NCI-H1417 treated with DMSO at 0.1 percent for 48 hours (cell line): Measurements from ENCODE around the gene ALDH3B1.
A peak's percentile ranks its signal among the peaks of the same experiment; 100 is the strongest.

Experiments used
- DNase-seq: peaks from one replicate; lab custom pipeline; 2025; lab: John Stamatoyannopoulos, UW

ALDH3B1 gene

GRCh38 chr11:68044145-68044813, 34.2 kb downstream of the ALDH3B1 start:
- DNase-seq: peak; percentile 48

DNA sequence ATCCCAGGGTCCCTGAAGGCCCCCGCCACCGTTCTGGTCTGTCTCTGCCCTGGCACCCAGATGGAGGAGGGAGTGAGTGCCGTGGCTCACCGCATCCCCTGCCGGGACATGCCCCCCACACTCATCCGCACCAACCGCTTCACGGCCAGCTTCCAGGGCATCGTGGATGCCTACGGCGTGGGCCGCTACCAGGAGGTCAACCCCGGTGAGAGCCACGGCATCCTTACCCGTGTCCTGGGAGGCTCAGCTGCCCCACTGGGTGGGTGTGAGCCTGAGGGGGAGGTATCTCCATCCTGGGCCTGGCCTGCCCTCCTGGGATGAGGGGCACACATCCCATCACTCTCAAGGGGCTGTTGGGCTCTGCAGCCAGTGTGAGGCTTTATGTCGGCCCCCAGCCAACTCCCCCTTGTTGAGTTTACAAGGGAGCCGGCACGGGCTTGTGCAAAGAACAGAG, 34.8 kb downstream of the ALDH3B1 start:
- no peak for DNase-seq

DNA sequence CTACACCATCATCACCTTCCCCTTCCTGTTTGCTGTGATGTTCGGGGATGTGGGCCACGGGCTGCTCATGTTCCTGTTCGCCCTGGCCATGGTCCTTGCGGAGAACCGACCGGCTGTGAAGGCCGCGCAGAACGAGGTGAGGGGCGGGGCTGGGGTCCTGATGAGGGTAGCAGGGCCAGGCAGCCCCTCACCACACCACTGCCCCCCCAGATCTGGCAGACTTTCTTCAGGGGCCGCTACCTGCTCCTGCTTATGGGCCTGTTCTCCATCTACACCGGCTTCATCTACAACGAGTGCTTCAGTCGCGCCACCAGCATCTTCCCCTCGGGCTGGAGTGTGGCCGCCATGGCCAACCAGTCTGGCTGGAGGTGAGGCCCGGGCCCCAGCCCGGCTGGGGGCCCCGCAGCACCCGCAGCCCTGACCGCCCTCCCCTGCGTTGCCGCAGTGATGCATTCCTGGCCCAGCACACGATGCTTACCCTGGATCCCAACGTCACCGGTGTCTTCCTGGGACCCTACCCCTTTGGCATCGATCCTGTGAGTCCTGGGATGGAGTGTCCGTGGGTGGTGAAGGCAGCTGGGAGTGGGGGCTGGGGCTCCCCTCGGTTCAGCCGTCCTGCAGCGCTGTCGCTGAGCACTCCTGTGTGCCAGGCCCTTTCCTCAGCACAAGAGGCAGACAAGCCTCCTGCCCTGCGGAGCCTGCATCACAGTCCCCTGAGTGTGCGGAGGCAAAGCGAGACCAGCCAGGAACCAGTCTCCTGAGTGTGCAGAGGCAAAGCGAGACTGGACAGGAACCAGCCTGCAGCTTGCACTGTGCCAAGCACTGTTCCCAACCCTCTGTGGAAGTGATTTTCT, 37.5 kb downstream of the ALDH3B1 start:
- DNase-seq: no peak

DNA sequence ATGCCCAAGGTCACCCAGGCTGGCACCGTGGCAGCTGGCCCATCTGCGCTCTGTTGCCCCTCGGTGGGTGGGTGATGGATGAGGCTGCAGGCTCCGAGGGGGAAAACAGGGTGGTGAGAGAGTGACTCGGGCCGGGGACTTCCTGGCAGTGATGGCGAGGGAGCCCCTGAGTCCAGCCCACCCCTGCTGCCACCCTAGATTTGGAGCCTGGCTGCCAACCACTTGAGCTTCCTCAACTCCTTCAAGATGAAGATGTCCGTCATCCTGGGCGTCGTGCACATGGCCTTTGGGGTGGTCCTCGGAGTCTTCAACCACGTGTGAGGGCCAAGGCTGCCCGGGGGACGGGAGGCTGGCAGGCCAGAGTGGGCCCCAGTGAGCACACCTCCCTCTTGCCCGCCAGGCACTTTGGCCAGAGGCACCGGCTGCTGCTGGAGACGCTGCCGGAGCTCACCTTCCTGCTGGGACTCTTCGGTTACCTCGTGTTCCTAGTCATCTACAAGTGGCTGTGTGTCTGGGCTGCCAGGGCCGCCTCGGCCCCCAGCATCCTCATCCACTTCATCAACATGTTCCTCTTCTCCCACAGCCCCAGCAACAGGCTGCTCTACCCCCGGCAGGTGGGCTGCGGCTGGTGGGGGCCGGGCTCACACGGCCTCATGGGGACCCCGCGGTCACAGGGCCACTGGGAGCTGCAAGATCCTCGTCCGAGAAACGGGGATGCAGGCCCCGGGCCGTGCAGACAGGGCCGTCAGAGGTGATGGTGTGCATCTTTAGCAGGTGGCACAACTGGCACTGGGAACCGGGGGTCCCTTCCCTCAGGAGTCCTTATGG, 38.8 kb downstream of the ALDH3B1 start:
- DNase-seq: no peak

- no peak for DNase-seq
Observed at GRCh38 chr11:68049509-68050370, 39.6 kb downstream of the ALDH3B1 start.

- DNase-seq: no peak
Observed at GRCh38 chr11:68050371-68050841, 40.3 kb downstream of the ALDH3B1 start.

DNA sequence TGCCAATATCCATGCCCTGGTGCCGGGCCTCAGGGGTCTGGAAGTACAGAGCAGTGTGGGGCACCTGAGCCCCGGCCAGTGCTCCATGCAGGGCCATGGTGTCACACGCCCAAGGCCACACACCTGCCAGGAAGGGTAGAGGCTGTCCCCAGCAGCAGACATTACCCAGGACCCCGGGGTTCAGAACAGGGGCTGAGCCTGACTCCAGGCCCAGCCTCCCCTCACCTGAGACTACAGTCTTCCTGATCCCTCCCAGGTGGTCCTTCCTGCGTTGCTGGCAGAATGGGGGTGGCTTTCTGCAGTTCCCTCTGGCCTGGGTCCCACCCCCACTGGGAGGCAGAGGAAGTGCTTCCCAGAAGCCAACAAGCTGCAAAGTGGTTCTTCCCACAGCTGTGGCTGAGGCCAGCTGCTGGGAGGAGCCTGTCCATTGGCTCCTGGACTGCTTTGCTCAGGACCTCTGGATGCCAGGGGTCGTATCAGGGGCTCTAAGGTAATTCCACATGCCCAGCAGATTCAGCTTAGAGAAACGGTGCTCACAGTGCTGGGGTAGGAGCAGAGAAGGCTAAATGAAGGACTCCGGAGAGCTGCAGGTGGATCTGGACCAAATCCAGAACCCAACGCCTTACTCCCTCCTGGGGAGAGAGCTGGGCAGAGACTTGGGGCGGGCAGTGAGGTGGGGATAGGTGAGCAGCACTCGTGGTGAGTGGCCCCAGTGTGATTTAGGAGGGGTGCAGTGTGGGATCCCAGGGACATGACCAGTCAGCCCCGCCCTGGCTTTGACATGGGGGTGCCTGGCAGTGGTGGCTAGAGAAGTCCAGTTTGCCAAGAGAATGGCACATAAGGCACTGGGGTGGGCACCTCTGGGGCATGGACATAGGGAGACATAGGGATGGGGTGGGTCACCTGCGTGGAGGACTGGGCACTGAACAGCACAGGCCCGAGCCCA, 41.3 kb downstream of the ALDH3B1 start:
- no peak for DNase-seq

- DNase-seq: no peak
Observed at GRCh38 chr11:68052137-68052873, 42.2 kb downstream of the ALDH3B1 start.

GRCh38 chr11:68053117-68053516, 43.0 kb downstream of the ALDH3B1 start:
- DNase-seq: no peak

DNA sequence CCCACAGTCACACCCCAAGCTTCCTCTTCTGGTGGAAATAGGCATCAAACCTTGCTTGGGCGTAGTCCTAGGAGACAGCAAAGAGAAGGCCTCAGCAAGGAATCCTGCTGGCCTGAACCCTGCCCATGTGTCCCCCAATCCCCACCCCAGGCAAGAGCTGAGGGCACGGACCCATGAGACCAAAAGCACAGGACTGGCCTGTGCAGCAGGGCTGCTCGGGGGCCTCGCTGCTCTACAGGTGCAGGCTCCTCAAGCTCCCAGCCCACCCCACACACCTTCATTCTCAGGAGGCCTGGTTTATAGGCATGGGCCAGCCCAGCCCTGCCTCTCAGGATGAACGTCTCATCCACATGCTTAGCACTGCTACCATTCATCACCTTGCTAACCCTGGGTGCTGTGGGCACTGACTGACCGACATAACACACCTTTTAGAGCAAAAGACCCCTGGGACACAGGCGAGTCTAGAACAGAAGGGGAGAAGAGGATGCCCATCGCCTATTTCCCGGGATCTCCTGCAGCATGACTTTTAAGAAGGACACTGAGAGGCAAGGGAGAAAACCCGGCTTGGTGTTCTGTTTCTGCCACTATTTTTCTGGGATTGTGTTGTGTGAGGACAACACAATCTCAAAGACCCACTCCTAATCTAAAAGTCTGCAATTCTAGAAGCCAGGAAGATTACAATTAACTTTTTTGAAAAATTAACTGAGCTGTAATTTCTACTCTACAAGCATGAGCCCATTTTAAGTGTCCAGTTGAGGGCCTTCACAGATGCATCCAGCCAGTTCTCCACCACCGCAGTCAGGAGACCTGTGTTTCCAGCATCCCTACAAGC, 44.1 kb downstream of the ALDH3B1 start:
- DNase-seq: no peak

GRCh38 chr11:68056317-68057285, 46.5 kb downstream of the ALDH3B1 start:
- no peak for DNase-seq

- DNase-seq: no peak
Observed at GRCh38 chr11:68057807-68058206, 47.7 kb downstream of the ALDH3B1 start.

GRCh38 chr11:68061508-68061907, 51.4 kb downstream of the ALDH3B1 start:
- no peak for DNase-seq

- no peak for DNase-seq
Observed at GRCh38 chr11:68064926-68065325, 54.8 kb downstream of the ALDH3B1 start.

DNA sequence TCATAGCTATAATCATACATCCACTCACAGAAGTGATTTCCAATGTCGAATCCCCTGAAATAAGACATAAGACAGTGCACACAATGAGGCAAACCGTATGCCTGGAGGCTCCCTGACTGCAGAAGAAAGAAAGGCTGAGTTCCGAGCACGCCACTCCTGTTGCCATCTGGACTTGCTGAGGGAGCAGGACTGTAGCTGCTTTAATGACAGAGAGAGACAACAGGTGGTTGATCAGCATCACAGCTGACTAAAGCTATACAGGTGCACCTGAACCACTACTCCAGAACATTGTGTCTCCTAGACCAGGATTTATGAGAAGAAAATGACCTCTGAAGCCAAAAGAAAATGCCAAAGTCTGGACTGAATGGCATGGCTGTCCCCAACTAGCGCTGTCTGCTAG, 55.7 kb downstream of the ALDH3B1 start:
- DNase-seq: no peak

DNA sequence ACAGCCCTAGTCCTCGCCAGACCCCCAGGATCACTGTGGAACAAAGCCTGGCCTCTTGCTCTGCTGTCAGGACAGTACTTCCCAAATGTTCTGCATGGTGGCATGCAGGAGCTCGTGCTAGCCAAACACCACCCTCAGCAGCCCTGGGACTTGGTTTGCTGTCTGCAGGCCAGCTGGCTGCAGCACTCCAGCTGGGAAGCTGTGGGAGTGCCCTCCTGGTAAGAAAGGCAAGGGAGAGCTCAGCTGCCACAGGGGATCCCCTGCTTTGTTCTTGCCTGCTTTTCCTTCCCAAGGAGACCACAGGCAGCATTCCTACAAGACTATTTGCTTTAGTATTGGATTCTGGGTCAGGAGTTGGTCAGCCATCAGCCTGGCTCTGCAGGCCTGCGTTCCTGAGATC, 56.6 kb downstream of the ALDH3B1 start:
- DNase-seq: no peak

DNA sequence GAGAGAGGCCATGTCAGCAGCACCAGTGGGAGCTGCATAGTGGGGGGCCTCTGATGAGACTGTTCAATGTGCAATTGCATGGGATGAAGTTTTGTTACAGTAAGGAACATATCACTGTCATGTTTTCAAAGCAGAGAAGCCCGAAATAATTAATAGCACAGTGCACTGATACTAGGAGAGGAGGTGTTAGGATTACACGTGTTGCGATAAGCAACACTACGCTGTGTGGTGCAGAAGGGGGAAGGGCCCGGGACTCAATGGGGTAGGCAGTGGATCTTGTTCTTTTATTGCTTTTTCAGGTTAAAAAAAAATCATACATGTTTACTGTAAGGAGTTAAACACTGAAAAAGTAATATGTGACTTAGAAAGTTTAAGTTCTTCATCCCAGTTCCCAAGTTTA, 57.9 kb downstream of the ALDH3B1 start:
- no peak for DNase-seq
